GM12878 (cell line): Measurements from ENCODE around the gene TOR2A. TPM values are rescaled to one million over a fixed set of nuclear protein-coding genes. Genes with fewer than 3 reads are reported as not detected.

Experiments used
- ATAC-seq: fragments of 200-7000 bp; cut with Tn5 transposase; 3 replicates; pipeline ENCODE4 v1.9.1; 2020; ENCODE audit warnings: mild to moderate bottlenecking, moderate library complexity
- BruUV-seq: library from RNA; stranded (reverse); fragments of 400-500 nt; replicated peaks from 2 replicates; lab custom pipeline; 2021; lab: Mats Ljungman, UMichigan
- CTCF ChIA-PET: fragments of 300-600 bp; sonication (Branson Sonifier 250); formaldehyde crosslinking; extraction: SDS; loops from one replicate; lab custom pipeline; 2021; ENCODE audit warnings: inconsistent platforms; lab: Yijun Ruan, JAX
- POLR2A ChIA-PET: fragments of 350-600 bp; formaldehyde crosslinking; extraction: SDS; loops from one replicate; lab custom pipeline; 2021; ENCODE audit warnings: inconsistent platforms; lab: Charles Lee
- RAD21 ChIA-PET: fragments of 300-600 bp; sonication (Branson Sonifier 250); formaldehyde crosslinking; loops from one replicate; lab custom pipeline; 2023; ENCODE audit warnings: antibody characterized with exemption; ENCODE audit not compliant: unreplicated experiment; lab: Charles Lee
- SMC1A ChIA-PET: fragments of 300-600 bp; sonication (Branson Sonifier 250); formaldehyde crosslinking; loops from one replicate; lab custom pipeline; 2023; ENCODE audit not compliant: unreplicated experiment, uncharacterized antibody; lab: Charles Lee
- DNase-seq: peaks from one replicate; pipeline ENCODE4 v3.0.0-alpha.2; 2011; ENCODE audit warnings: low read depth, low spot score
- FAIRE-seq: peaks from 3 replicates; lab custom pipeline; 2011; peaks lifted over from hg19 to GRCh38; lab: Jason Lieb, UNC
- H2AFZ ChIP-seq: 2 replicates; pipeline ENCODE4 v1.6.0; 2011; ENCODE audit warnings: low read depth, low read length, control low read depth; ENCODE audit not compliant: control insufficient read depth
- H3K27ac ChIP-seq: 2 replicates; pipeline ENCODE4 v1.5.1; 2011; ENCODE audit warnings: control low read depth; ENCODE audit not compliant: control insufficient read depth, insufficient read depth
- H3K27me3 ChIP-seq, 2 experiments: replicated peaks in 1 of 2; 2 replicates each; pipeline versions ENCODE4 v1.6.0 to v1.6.1; 2011; ENCODE audit warnings: low read length in 1 of 2; ENCODE audit not compliant: control insufficient read depth in 2 of 2, insufficient read depth in 2 of 2
- H3K36me3 ChIP-seq, 2 experiments: 2 replicates each; pipeline ENCODE4 v1.5.1; 2011; ENCODE audit warnings: low read length in 1 of 2; ENCODE audit not compliant: control insufficient read depth in 2 of 2, insufficient read depth in 2 of 2
- H3K4me1 ChIP-seq: 2 replicates; pipeline ENCODE4 v1.6.1; 2011; ENCODE audit warnings: mild to moderate bottlenecking, low read length, moderate library complexity, mixed read lengths; ENCODE audit not compliant: control insufficient read depth, insufficient read depth
- H3K4me2 ChIP-seq: 2 replicates; pipeline ENCODE4 v1.6.0; 2011; ENCODE audit warnings: control low read depth; ENCODE audit not compliant: control insufficient read depth, insufficient read depth
- H3K4me3 ChIP-seq: fragments of 200-600 bp; sonication (generic); 2 replicates; pipeline ENCODE4 v1.5.1; 2016
- H3K79me2 ChIP-seq: 2 replicates; pipeline ENCODE4 v1.6.0; 2011; ENCODE audit warnings: low read length; ENCODE audit not compliant: control insufficient read depth, insufficient read depth
- H3K9ac ChIP-seq: 2 replicates; pipeline ENCODE4 v1.8.0; 2011; ENCODE audit warnings: low read length, control low read depth, mixed read lengths; ENCODE audit not compliant: control insufficient read depth, insufficient read depth
- H3K9me3 ChIP-seq: replicated peaks from 3 replicates; pipeline ENCODE4 v1.5.1; 2011; ENCODE audit warnings: mild to moderate bottlenecking, low read length; ENCODE audit not compliant: control insufficient read depth, insufficient read depth
- H4K20me1 ChIP-seq: 2 replicates; pipeline ENCODE4 v1.6.0; 2011; ENCODE audit not compliant: control insufficient read depth, insufficient read depth
- ESRRA ChIP-seq: IDR thresholded peaks from 2 replicates; pipeline ENCODE4 v1.6.1; 2012; ENCODE audit warnings: mild to moderate bottlenecking, low read length, improper control_type of control experiment
- KDM1A ChIP-seq: fragments of 200-600 bp; sonication (generic); IDR thresholded peaks from 2 replicates; pipeline ENCODE4 v1.6.1; 2016; ENCODE audit warnings: borderline replicate concordance
- MEF2B ChIP-seq: fragments of 450-650 bp; IDR thresholded peaks from 2 replicates; pipeline ENCODE4 v1.6.1; 2018; ENCODE audit warnings: mild to moderate bottlenecking, moderate library complexity; ENCODE audit not compliant: partially characterized antibody, poor library complexity, severe bottlenecking
- RB1 ChIP-seq: fragments of 450-650 bp; formaldehyde crosslinking; IDR thresholded peaks from 2 replicates; pipeline ENCODE4 v1.6.1; 2017; ENCODE audit warnings: mild to moderate bottlenecking, borderline replicate concordance
- SIN3A ChIP-seq: IDR thresholded peaks from 2 replicates; pipeline ENCODE4 v1.6.1; 2012; ENCODE audit warnings: low read depth, low read length, improper control_type of control experiment
- SUZ12 ChIP-seq: fragments of 200-600 bp; sonication (generic); IDR thresholded peaks from one replicate; pipeline ENCODE4 v1.6.1; 2018; ENCODE audit warnings: antibody characterized with exemption, mild to moderate bottlenecking; ENCODE audit not compliant: unreplicated experiment
- TCF12 ChIP-seq: IDR thresholded peaks from 2 replicates; pipeline ENCODE4 v1.6.1; 2011; ENCODE audit warnings: low read depth, mild to moderate bottlenecking, low read length
- YY1 ChIP-seq: IDR thresholded peaks from 2 replicates; pipeline ENCODE4 v1.6.1; 2011; ENCODE audit warnings: low read depth, mild to moderate bottlenecking, low read length
- whole genome bisulfite sequencing: methylation state at CpG from one replicate; pipeline ENCODE4 v1.1.6; 2016; ENCODE audit warnings: low lambda C conversion rate; ENCODE audit not compliant: insufficient replicate concordance, insufficient coverage; ENCODE audit errors: missing lambda C conversion rate; 5-methylcytosine and 5-hydroxymethylcytosine counted together
- in situ Hi-C: fragments of 300-500 bp; cut with MboI; formaldehyde crosslinking; loops from 9 replicates; pipeline ENCODE4 v1.14.3; 2018; ENCODE audit warnings: mixed read lengths
- intact Hi-C: fragments of 100-400 bp; cut with micrococcal nuclease; formaldehyde crosslinking; loops from one replicate; pipeline ENCODE4 v1.14.2; 2022; ENCODE audit not compliant: unreplicated experiment
- polyA plus RNA-seq, 11 experiments: library from polyadenylated mRNA; depleted of rRNA in 4 of 11; unstranded in 6 of 11; stranded (reverse) in 5 of 11; fragments of >200 nt; fragmentation: Nextera tagmentation in 4 of 11; fragmentation: Illumina TruSeq in 1 of 11; extraction: Ambion mirVana in 4 of 11; extraction: Trizol in 1 of 11; gene quantifications; 1 replicate in 1 of 11; 2 replicates in 10 of 11; pipeline versions ENCODE4 v1.2.1 to v1.2.3, GENCODE V29; 2011 to 2016; ENCODE audit warnings: inconsistent platforms in 2 of 11, missing spikeins in 2 of 11, low read depth in 1 of 11
- total RNA-seq, 4 experiments: library from RNA; depleted of rRNA in 3 of 4; stranded (reverse); fragments of >200 nt in 3 of 4; fragmentation: Illumina TruSeq in 1 of 4; extraction: Trizol in 1 of 4; gene quantifications; 2 replicates each; pipeline versions ENCODE4 v1.2.1 to v1.2.3, GENCODE V29; 2013 to 2021
- TF ChIP-seq, protein P1 (sequence below): IDR thresholded peaks from 2 replicates; pipeline ENCODE4 v1.6.1; 2012; ENCODE audit warnings: improper control_type of control experiment, low read depth, low read length; ENCODE audit not compliant: insufficient replicate concordance

Gene TOR2A
- total and polyA plus RNA-seq, 10 of the 15 experiments (the other 5 are each of a cell fraction or from before 2014, with no cell fraction given), result 0.52 to 23.7 (median 8.5) TPM

DNA sequence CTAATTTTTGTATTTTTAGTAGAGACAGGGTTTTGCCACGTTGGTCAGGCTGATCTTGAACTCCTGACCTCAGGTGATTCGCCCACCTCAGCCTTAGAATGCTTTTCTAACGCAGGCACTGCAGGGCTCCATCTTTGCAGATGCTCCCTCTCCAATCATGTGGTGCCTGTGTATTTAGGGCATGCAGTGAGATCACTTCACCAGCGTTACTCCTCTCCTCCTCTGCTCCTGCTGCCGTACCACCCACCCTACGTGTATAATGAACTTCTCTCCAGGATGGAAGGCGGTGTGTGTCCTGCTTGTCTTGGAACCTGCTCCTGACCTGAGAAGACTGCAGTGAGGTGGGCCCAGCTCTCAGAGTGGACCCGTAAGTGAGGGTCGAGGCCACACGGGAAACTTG is 42.0 kb downstream of the TOR2A start:
- RAD21 ChIA-PET, result no interaction called here
- Histone ChIP-seq H2AFZ (no peak overlapping the region), H4K20me1 (no peaks in the 10 kb centered on the region), H3K9me3 (no peaks in the 10 kb centered on the region), H3K36me3 (no peaks in the 10 kb centered on the region), H3K4me2 (no peak overlapping the region), H3K4me3 (no peak overlapping the region), H3K27ac (no peak overlapping the region), H3K9ac (no peak overlapping the region), H3K4me1 (no peaks in the 10 kb centered on the region), H3K79me2 (no peaks in the 10 kb centered on the region), H3K27me3 (no peaks in the 10 kb centered on the region)
- DNase-seq (no peak), FAIRE-seq (no peak), ATAC-seq (no peak)
- WGBS, result 23% methylated on average over 10 of the region's 10 CpGs
- TF ChIP-seq YY1 (no peak), ESRRA (no peak), SIN3A (no peak), KDM1A (no peak), MEF2B (no peak), RB1 (no peak), SUZ12 (no peak), TCF12 (no peak)
- TF ChIP-seq, protein P1, sequence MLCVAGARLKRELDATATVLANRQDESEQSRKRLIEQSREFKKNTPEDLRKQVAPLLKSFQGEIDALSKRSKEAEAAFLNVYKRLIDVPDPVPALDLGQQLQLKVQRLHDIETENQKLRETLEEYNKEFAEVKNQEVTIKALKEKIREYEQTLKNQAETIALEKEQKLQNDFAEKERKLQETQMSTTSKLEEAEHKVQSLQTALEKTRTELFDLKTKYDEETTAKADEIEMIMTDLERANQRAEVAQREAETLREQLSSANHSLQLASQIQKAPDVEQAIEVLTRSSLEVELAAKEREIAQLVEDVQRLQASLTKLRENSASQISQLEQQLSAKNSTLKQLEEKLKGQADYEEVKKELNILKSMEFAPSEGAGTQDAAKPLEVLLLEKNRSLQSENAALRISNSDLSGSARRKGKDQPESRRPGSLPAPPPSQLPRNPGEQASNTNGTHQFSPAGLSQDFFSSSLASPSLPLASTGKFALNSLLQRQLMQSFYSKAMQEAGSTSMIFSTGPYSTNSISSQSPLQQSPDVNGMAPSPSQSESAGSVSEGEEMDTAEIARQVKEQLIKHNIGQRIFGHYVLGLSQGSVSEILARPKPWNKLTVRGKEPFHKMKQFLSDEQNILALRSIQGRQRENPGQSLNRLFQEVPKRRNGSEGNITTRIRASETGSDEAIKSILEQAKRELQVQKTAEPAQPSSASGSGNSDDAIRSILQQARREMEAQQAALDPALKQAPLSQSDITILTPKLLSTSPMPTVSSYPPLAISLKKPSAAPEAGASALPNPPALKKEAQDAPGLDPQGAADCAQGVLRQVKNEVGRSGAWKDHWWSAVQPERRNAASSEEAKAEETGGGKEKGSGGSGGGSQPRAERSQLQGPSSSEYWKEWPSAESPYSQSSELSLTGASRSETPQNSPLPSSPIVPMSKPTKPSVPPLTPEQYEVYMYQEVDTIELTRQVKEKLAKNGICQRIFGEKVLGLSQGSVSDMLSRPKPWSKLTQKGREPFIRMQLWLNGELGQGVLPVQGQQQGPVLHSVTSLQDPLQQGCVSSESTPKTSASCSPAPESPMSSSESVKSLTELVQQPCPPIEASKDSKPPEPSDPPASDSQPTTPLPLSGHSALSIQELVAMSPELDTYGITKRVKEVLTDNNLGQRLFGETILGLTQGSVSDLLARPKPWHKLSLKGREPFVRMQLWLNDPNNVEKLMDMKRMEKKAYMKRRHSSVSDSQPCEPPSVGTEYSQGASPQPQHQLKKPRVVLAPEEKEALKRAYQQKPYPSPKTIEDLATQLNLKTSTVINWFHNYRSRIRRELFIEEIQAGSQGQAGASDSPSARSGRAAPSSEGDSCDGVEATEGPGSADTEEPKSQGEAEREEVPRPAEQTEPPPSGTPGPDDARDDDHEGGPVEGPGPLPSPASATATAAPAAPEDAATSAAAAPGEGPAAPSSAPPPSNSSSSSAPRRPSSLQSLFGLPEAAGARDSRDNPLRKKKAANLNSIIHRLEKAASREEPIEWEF, result no peak
- no TSS peak for BruUV-seq
- CTCF ChIA-PET, result no interaction called here
- SMC1A ChIA-PET, result no interaction called here
- in situ Hi-C loops (no loop called here), intact Hi-C loops (no loop called here)
- POLR2A ChIA-PET, result no interaction called here
